ENCODE data around the gene AKNAD1.

Gene AKNAD1

GRCh38 chr1:108777839-108778238 lies 79.1 kb downstream of the AKNAD1 start:
- DNase-seq = no peak

- DNase-seq = no peak
Measured at GRCh38 chr1:108767708-108768107, 89.2 kb downstream of the AKNAD1 start.

- no peak for DNase-seq
Measured at GRCh38 chr1:108767115-108767514, 89.8 kb downstream of the AKNAD1 start.

Data from GOT3 (cell line).